Measurements from ENCODE around the gene SMTN.
"Not testable (repeated sequence)": the region's sequence is repeated elsewhere in the genome, so short reads cannot be mapped to it uniquely, and the experiment has no call there.

Gene SMTN

GRCh38 chr22:31055635-31056159, 25.4 kb upstream of the SMTN start:
- H3K36me3 ChIP-seq (replicated peaks): no peaks in the 10 kb centered on the region
- no peak overlapping the region for H3K4me3 ChIP-seq
- in situ Hi-C loops (cut with MboI; ENCODE audit: low sequenced_read_pairs): no loop called here
- H3K4me1 ChIP-seq: no peaks in the 10 kb centered on the region
- DNase-seq (ENCODE audit: low spot score in 2 of 2): peak in 1 of 2 experiments; percentile 22
- H3K9me3 ChIP-seq: no peaks in the 10 kb centered on the region
- no peaks in the 10 kb centered on the region for H3K27me3 ChIP-seq (ENCODE audit: low read depth)

GRCh38 chr22:31056986-31057599, 24.0 kb upstream of the SMTN start:
- H3K9me3 ChIP-seq: no peaks in the 10 kb centered on the region
- H3K4me3 ChIP-seq: no peak overlapping the region

GRCh38 chr22:31059663-31060062, 21.5 kb upstream of the SMTN start:
- H3K36me3 ChIP-seq (replicated peaks); in situ Hi-C loops (cut with MboI; ENCODE audit: low sequenced_read_pairs); H3K27me3 ChIP-seq (ENCODE audit: low read depth); DNase-seq (ENCODE audit: low spot score in 2 of 2); H3K4me1 ChIP-seq; H3K4me3 ChIP-seq; H3K9me3 ChIP-seq: not testable (repeated sequence)

More at GRCh38 chr22:31056986-31057599, 24.0 kb upstream of the SMTN start:
- in situ Hi-C loops (cut with MboI; ENCODE audit: low sequenced_read_pairs): no loop called here
- Histone ChIP-seq H3K27me3 (ENCODE audit: low read depth) (no peaks in the 10 kb centered on the region), H3K4me1 (no peaks in the 10 kb centered on the region), H3K36me3 (replicated peaks) (no peaks in the 10 kb centered on the region)
- no peak for DNase-seq (ENCODE audit: low spot score in 2 of 2)

GRCh38 chr22:31062566-31063230, 18.4 kb upstream of the SMTN start:
- in situ Hi-C loops (cut with MboI; ENCODE audit: low sequenced_read_pairs): no loop called here
- Histone ChIP-seq H3K4me3 (no peak overlapping the region), H3K9me3 (no peaks in the 10 kb centered on the region), H3K27me3 (ENCODE audit: low read depth) (no peaks in the 10 kb centered on the region), H3K36me3 (replicated peaks) (no peaks in the 10 kb centered on the region), H3K4me1 (no peaks in the 10 kb centered on the region)
- DNase-seq (ENCODE audit: low spot score in 2 of 2): no peak

- no peaks in the 10 kb centered on the region for H3K9me3 ChIP-seq
- no peak for DNase-seq (ENCODE audit: low spot score in 2 of 2)
- H3K27me3 ChIP-seq (ENCODE audit: low read depth): no peaks in the 10 kb centered on the region
- H3K4me3 ChIP-seq: no peak overlapping the region
- in situ Hi-C loops (cut with MboI; ENCODE audit: low sequenced_read_pairs): no loop called here
- H3K4me1 ChIP-seq: no peaks in the 10 kb centered on the region
- no peaks in the 10 kb centered on the region for H3K36me3 ChIP-seq (replicated peaks)
Observed at GRCh38 chr22:31064369-31064768, 16.7 kb upstream of the SMTN start.

- Histone ChIP-seq H3K36me3 (replicated peaks) (no peaks in the 10 kb centered on the region), H3K4me3 (no peak overlapping the region), H3K27me3 (ENCODE audit: low read depth) (no peaks in the 10 kb centered on the region), H3K9me3 (no peaks in the 10 kb centered on the region), H3K4me1 (no peaks in the 10 kb centered on the region)
- no peak for DNase-seq (ENCODE audit: low spot score in 2 of 2)
- in situ Hi-C loops (cut with MboI; ENCODE audit: low sequenced_read_pairs): no loop called here
Observed at GRCh38 chr22:31068970-31069369, 12.1 kb upstream of the SMTN start.

GRCh38 chr22:31069691-31070314, 11.3 kb upstream of the SMTN start:
- H3K4me1 ChIP-seq; H3K27me3 ChIP-seq (ENCODE audit: low read depth); in situ Hi-C loops (cut with MboI; ENCODE audit: low sequenced_read_pairs); DNase-seq (ENCODE audit: low spot score in 2 of 2); H3K9me3 ChIP-seq; H3K36me3 ChIP-seq (replicated peaks); H3K4me3 ChIP-seq: not testable (repeated sequence)

GRCh38 chr22:31073125-31073524, 8.0 kb upstream of the SMTN start:
- H3K4me1 ChIP-seq; H3K9me3 ChIP-seq; H3K27me3 ChIP-seq (ENCODE audit: low read depth); DNase-seq (ENCODE audit: low spot score in 2 of 2); H3K4me3 ChIP-seq; H3K36me3 ChIP-seq (replicated peaks); in situ Hi-C loops (cut with MboI; ENCODE audit: low sequenced_read_pairs): not testable (repeated sequence)

GRCh38 chr22:31073545-31074145, 7.5 kb upstream of the SMTN start:
- in situ Hi-C loops (cut with MboI; ENCODE audit: low sequenced_read_pairs); DNase-seq (ENCODE audit: low spot score in 2 of 2); H3K27me3 ChIP-seq (ENCODE audit: low read depth); H3K4me1 ChIP-seq; H3K9me3 ChIP-seq; H3K36me3 ChIP-seq (replicated peaks); H3K4me3 ChIP-seq: not testable (repeated sequence)

GRCh38 chr22:31075961-31076360, 5.2 kb upstream of the SMTN start:
- no peaks in the 10 kb centered on the region for H3K27me3 ChIP-seq (ENCODE audit: low read depth)
- H3K4me3 ChIP-seq: no peak overlapping the region
- no peaks in the 10 kb centered on the region for H3K9me3 ChIP-seq
- no peaks in the 10 kb centered on the region for H3K36me3 ChIP-seq (replicated peaks)
- H3K4me1 ChIP-seq: peaks cover 2% of the 10 kb centered on the region; the same call in 1 of the 2 replicates
- in situ Hi-C loops (cut with MboI; ENCODE audit: low sequenced_read_pairs): no loop called here
- DNase-seq (ENCODE audit: low spot score in 2 of 2): no peak

- in situ Hi-C loops (cut with MboI; ENCODE audit: low sequenced_read_pairs): no loop called here
- Histone ChIP-seq H3K4me1 (peaks cover 10% of the 10 kb centered on the region; the same call in 1 of the 2 replicates), H3K27me3 (ENCODE audit: low read depth) (no peaks in the 10 kb centered on the region), H3K4me3 (no peak overlapping the region), H3K36me3 (replicated peaks) (no peaks in the 10 kb centered on the region), H3K9me3 (no peaks in the 10 kb centered on the region)
- no peak for DNase-seq (ENCODE audit: low spot score in 2 of 2)
Observed at GRCh38 chr22:31077681-31078080, 3.4 kb upstream of the SMTN start.

GRCh38 chr22:31078389-31078788, 2.7 kb upstream of the SMTN start:
- peaks cover 17% of the 10 kb centered on the region; the same call in 1 of the 2 replicates for H3K4me1 ChIP-seq
- H3K36me3 ChIP-seq (replicated peaks); DNase-seq (ENCODE audit: low spot score in 2 of 2); in situ Hi-C loops (cut with MboI; ENCODE audit: low sequenced_read_pairs); H3K4me3 ChIP-seq; H3K27me3 ChIP-seq (ENCODE audit: low read depth); H3K9me3 ChIP-seq: not testable (repeated sequence)

- peaks cover 22% of the 10 kb centered on the region for H3K4me1 ChIP-seq
- DNase-seq (ENCODE audit: low spot score in 2 of 2): no peak
- no peaks in the 10 kb centered on the region for H3K9me3 ChIP-seq
- no peaks in the 10 kb centered on the region; the same call in 1 of the 2 replicates for H3K36me3 ChIP-seq (replicated peaks)
- no peaks in the 10 kb centered on the region for H3K27me3 ChIP-seq (ENCODE audit: low read depth)
- no peak overlapping the region for H3K4me3 ChIP-seq
- in situ Hi-C loops (cut with MboI; ENCODE audit: low sequenced_read_pairs): no loop called here
Observed at GRCh38 chr22:31079095-31079642, 1.9 kb upstream of the SMTN start.
